GM06990 (cell line): ENCODE measurements around the gene GRID2.

Experiments
- DNase-seq: peaks from one replicate; pipeline ENCODE4 v3.0.0-alpha.2; 2011; ENCODE audit not compliant: insufficient read length; ENCODE audit errors: extremely low read depth
- H3K27me3 ChIP-seq: replicated peaks from 2 replicates; pipeline ENCODE4 v1.6.0; 2011; ENCODE audit warnings: low read length; ENCODE audit not compliant: control insufficient read depth, insufficient read depth
- H3K36me3 ChIP-seq: 2 replicates; pipeline ENCODE4 v1.5.1; 2011; ENCODE audit warnings: low read length; ENCODE audit not compliant: control insufficient read depth, insufficient read depth
- H3K4me3 ChIP-seq: replicated peaks from 2 replicates; pipeline ENCODE4 v1.5.1; 2011; ENCODE audit warnings: low read depth, mild to moderate bottlenecking, control low read depth, low read length
- CTCF ChIP-seq: IDR thresholded peaks from 2 replicates; pipeline ENCODE4 v1.5.1; 2011; ENCODE audit warnings: low read length, control low read depth, mild to moderate bottlenecking, inconsistent platforms; ENCODE audit not compliant: insufficient read depth, poor library complexity, severe bottlenecking

The GRID2 gene

DNA sequence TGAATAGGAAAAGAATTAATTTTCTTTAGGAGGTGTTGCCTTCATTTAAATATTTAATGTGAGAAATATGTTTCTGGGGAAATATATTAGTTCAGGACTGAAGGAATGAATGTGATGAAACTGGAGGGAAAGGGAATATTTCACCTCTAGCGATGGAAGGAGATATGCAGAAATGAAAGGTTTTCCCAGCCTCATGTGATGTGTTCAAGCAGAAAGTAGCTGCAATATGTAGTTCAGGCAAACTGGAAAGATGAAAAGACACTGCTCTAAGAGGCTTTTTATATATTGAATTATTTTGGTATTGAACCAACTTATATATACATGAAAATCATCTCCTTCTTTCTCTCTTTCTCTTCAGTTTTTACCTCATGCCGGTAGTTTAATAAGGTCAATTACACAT is 3.4 kb downstream of the GRID2 start:
- DNase-seq, result no peak
- no peak for TF ChIP-seq CTCF
- no peaks in the 10 kb centered on the region for H3K27me3 ChIP-seq
- no peak overlapping the region for H3K4me3 ChIP-seq
- H3K36me3 ChIP-seq, result no peaks in the 10 kb centered on the region

DNA sequence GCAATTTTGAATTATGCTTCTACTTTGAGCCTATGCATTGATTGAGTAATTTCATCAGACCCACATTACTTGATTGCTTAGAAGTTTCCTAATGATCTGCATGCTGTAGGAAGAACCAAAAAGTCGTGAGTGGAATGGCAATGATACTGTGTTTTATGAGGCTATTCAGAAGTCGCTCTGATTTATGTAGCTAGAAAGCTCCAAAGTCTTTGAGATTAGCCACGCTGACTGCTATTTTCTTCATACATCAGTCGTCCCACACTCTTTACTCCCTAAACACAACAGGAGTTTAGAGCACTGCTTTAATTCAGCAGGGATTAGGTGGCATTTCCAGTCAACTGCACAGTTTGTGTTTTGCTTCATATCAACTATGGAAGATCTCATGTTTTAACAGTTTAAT is 4.1 kb downstream of the GRID2 start:
- no peak overlapping the region for H3K4me3 ChIP-seq
- no peak for DNase-seq
- no peak for TF ChIP-seq CTCF
- H3K36me3 ChIP-seq, result no peaks in the 10 kb centered on the region
- no peaks in the 10 kb centered on the region for H3K27me3 ChIP-seq

GRCh38 chr4:92317047-92317446 is 13.3 kb downstream of the GRID2 start:
- TF ChIP-seq CTCF, result no peak
- Histone ChIP-seq H3K4me3 (no peak overlapping the region), H3K27me3 (no peaks in the 10 kb centered on the region), H3K36me3 (no peaks in the 10 kb centered on the region)
- no peak for DNase-seq

DNA sequence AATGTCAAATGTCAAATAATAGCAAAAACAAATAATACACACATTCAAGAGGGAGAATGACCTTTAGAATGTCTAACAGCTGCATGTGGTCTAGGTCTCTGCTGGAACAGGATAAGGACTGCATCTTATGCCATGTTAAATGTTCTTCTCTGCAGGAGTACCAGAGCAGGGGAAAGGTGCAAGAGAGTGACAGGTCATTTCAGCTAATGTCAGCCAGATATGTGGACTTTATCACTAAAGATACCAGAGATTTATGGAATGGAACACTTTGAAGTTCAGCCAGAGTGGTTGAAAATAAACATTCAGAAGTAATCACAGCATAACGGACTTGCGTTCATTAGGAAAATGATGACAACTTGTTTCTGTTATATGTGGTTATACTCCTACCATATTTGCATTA is 24.3 kb downstream of the GRID2 start:
- no peak for TF ChIP-seq CTCF
- H3K4me3 ChIP-seq, result no peak overlapping the region
- no peaks in the 10 kb centered on the region for H3K27me3 ChIP-seq
- H3K36me3 ChIP-seq, result no peaks in the 10 kb centered on the region
- no peak for DNase-seq

GRCh38 chr4:92333016-92333415 is 29.2 kb downstream of the GRID2 start:
- TF ChIP-seq CTCF, result no peak
- Histone ChIP-seq H3K4me3 (no peak overlapping the region), H3K36me3 (no peaks in the 10 kb centered on the region), H3K27me3 (no peaks in the 10 kb centered on the region)
- DNase-seq, result no peak

- no peaks in the 10 kb centered on the region for H3K27me3 ChIP-seq
- TF ChIP-seq CTCF, result no peak
- H3K36me3 ChIP-seq, result no peaks in the 10 kb centered on the region
- H3K4me3 ChIP-seq, result no peak overlapping the region
- no peak for DNase-seq
Measured at GRCh38 chr4:92334716-92335350, 31.1 kb downstream of the GRID2 start.
